Astrocyte (in vitro differentiated cells and primary cell): ENCODE measurements around the gene TDRD12.

Source experiments
- CTCF ChIP-seq: IDR thresholded peaks from 2 replicates; pipeline ENCODE4 v1.5.1; 2011; ENCODE audit warnings: low read depth, mild to moderate bottlenecking, inconsistent platforms, low read length, moderate library complexity; ENCODE audit not compliant: insufficient read depth
- EZH2 ChIP-seq: IDR thresholded peaks from 2 replicates; pipeline ENCODE4 v1.6.1; 2012; ENCODE audit warnings: mild to moderate bottlenecking, low read length, inconsistent platforms; ENCODE audit not compliant: insufficient read depth

DNA sequence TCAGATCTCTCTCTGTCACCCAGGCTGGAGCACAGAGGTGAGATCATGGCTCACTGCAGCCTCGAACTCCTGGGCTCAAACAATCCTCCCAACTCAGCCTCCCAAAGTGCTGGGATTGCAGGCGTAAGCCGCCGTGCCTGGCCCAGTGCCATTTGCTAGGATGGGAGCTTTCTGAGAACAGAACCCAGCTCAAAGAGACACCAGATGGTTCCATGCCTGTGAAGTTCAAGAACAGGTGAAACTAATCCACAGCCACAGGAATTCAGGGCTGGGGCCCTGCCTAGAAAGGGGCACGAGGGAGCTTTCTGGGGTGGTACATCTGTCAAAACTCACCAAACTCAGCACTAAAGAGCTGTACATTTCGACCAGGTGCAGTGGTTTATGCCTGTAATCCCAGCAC is 145.8 kb downstream of the TDRD12 start:
- TF ChIP-seq CTCF (no peak), EZH2 (no peak)
